GM20000 (cell line): ENCODE data around the gene PAPPA2.
"Not testable (repeated sequence)": the region's sequence is repeated elsewhere in the genome, so short reads cannot be mapped to it uniquely, and the experiment has no call there.

Source experiments
- DNase-seq: peaks from one replicate; pipeline ENCODE4 v3.0.0; 2012; ENCODE audit warnings: low spot score
- TF ChIP-seq, protein P1 (sequence below): IDR thresholded peaks from 2 replicates; pipeline ENCODE4 v1.5.1; 2012; ENCODE audit warnings: mild to moderate bottlenecking, control low read depth; ENCODE audit errors: extremely low read depth, missing control alignments

PAPPA2 gene

DNA sequence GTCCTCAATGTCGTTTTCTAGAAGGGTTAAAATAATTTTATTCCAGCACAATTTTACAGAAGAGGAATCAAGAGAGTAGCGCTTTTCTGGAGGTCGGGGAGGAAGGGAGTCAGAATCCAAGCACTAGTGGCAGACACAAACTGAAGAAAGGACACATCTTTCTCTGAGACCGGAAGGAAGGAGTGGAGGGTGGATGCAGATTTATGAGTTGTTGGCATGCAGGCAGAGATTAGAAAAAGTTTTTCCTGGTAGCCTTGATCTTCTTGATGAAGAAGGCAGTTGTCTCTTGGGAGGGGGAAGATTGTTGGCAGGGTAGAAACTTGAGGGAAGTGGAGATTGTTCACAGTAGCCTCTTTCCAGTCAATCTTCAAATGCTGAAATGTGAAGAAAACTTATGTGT lies 149.8 kb downstream of the PAPPA2 start:
- no peak for DNase-seq
- TF ChIP-seq, protein P1, sequence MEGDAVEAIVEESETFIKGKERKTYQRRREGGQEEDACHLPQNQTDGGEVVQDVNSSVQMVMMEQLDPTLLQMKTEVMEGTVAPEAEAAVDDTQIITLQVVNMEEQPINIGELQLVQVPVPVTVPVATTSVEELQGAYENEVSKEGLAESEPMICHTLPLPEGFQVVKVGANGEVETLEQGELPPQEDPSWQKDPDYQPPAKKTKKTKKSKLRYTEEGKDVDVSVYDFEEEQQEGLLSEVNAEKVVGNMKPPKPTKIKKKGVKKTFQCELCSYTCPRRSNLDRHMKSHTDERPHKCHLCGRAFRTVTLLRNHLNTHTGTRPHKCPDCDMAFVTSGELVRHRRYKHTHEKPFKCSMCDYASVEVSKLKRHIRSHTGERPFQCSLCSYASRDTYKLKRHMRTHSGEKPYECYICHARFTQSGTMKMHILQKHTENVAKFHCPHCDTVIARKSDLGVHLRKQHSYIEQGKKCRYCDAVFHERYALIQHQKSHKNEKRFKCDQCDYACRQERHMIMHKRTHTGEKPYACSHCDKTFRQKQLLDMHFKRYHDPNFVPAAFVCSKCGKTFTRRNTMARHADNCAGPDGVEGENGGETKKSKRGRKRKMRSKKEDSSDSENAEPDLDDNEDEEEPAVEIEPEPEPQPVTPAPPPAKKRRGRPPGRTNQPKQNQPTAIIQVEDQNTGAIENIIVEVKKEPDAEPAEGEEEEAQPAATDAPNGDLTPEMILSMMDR: no peak

DNA sequence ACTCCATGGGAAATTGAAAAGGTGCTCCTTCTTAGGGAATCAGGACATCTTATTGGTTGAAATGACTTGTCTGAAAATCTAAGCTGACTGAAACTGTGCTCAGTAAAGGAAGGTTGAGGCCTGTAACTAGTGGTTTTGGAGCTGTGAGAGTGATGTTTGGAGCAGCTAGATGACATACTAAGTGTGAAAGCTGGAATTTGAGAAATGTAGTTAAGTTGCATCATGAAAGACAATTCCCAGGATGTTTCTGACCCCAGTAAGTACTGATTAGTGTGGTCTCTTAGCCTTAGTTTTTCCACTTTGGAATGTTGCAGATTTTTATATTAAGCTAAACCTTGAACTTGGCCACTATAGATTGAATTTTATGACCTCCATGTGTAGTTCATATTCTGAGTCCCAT lies 154.9 kb downstream of the PAPPA2 start:
- DNase-seq: no peak
- TF ChIP-seq, protein P1: no peak

DNA sequence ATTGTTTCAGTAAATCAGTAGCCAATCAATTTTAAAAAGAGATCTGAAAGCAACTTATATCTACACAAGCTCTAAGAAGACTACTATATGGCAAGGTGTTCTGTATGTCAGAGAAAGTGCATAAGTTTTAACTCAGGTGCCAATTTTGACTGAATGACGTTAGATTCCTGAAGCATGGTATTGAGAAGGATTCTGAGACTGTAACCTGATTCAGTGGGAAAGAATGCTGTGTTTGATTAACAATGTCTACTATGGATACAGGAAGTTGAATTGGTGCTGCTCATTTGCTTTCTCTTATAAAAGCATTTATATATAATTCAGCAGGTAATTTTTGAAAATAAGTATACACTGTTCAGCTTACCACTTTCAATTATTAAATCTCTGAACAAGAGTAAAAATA lies 156.3 kb downstream of the PAPPA2 start:
- TF ChIP-seq, protein P1: no peak
- no peak for DNase-seq

DNA sequence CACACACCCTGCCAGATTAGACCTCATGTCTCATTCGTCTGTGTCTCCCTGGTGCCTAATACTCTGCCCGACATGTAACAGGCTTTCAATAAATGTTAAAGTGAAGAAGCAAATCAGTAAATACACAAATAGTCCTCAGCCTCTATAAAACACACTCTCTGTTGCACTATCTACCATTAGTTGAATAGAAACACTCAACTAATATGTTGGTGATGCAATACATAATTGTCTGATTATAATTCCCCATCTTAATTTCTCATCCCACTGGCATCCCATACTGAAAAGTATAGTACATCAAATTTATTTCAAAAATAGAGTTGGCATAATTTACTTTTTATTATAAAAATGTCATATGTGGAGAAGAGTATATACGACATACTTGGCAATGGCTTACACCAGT lies 162.4 kb downstream of the PAPPA2 start:
- no peak for DNase-seq
- TF ChIP-seq, protein P1: no peak

DNA sequence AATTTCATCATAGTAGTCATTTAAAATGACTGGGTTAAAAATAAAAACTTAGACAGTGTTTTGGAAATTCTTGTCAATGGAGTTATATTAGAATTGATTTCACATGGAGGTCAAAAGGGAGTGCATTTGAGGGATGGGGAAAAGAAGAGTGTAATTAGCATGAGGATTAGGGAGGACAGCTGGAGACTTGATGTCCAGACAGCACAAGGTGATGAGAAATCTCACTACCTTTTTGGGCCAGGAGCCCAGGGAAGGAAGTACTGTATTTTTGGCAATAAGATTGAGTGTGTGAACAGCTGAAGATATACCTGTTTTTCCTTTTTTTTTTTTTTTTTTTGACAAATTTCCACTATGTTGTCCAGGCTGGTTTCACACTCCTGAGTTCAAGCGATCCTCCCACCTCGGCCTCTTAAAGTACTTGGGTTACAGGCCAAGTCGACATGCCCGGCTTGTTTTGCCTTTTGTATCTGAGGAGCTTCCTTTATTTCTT lies 163.6 kb downstream of the PAPPA2 start:
- no peak for DNase-seq
- TF ChIP-seq, protein P1: no peak

DNA sequence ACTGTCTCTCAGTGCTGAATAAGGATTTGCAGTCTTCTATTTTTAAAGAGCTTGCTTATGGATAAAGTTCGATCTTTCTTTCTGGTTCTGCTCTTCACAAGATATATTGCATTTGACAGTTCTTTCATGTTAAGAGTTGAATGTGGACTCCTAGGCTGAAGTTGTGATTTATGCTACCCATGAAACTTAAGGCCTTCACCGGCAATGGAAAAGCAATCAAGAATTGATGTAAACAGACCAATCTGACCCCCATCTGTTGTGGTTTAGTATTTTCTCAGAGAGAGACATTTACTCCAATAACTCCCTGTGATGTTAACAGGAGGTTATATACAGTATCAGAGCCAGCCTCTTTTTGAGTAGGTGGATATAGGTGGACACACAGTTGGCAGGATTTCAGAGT lies 165.8 kb downstream of the PAPPA2 start:
- TF ChIP-seq, protein P1: no peak
- DNase-seq: no peak

DNA sequence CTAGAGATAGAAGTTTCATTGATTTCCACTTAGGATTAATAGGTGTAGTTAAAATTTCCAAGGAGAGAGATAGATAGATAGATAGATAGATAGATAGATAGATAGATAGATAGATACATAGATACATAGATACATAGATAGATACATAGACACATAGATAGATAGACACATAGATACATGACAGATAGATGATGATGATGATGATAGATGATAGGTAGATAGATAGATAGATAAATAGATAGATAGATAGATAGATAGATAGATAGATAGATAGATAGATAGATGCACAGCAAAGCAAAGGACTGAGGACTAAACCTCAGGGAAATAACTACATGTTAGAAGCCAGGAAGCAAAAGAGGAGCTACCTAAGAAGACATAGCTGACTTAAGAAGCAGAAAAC lies 171.8 kb downstream of the PAPPA2 start:
- not testable (repeated sequence) for DNase-seq

DNA sequence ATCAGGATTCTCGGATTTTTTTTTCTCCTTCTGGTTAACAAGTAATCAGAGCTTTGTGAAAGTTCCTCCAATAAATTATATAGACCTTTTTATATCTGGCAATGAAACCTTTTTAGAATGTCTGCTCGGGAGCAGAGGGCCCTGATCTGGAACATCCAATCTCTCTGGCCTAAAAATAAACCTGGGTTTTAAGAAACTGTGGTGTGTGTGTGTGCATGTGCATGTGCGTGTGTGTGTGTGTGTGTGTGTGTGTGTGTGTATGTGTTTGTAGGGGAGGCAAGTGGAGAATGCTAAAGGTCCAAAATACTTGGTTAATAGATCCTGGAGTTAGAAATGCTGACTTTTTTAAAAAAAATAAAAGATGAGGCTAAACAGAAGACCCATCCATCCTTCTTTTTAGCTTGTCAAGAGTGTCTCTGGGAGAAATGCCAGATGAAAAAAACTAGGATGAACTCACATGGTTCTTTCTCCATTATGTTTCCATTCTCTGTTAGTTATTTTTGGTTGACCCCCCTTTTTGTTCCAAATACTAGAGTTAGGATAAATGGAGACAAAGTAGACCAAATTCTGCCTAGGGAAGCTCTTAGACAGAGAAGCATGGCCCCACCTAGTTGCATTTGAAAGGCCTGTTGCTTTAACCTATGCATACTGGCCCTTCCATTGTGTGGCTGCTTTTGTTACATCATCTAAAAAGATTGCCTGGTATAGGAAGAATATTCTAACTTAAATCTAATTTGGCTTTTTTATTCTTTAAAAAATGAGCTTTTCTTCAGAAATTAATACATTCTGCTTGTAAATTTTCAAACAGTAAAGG lies 175.9 kb downstream of the PAPPA2 start:
- TF ChIP-seq, protein P1: no peak
- DNase-seq: no peak
